OCI-LY7 (cell line): ENCODE measurements around the gene ELP1.

Source experiments
- EZH2phosphoT487 ChIP-seq: fragments of 200-600 bp; sonication (generic); IDR thresholded peaks from 2 replicates; pipeline ENCODE4 v1.6.1; 2018; ENCODE audit warnings: low read depth, borderline replicate concordance, mild to moderate bottlenecking, mixed run types, antibody characterized with exemption, low read length, moderate library complexity, mixed read lengths
- TF ChIP-seq, protein P1 (sequence below): fragments of 200-600 bp; sonication (generic); conservative IDR thresholded peaks from 2 replicates; pipeline ENCODE4 v1.5.1; 2014; ENCODE audit warnings: mild to moderate bottlenecking, antibody characterized with exemption, low read length, moderate library complexity, mixed read lengths

DNA sequence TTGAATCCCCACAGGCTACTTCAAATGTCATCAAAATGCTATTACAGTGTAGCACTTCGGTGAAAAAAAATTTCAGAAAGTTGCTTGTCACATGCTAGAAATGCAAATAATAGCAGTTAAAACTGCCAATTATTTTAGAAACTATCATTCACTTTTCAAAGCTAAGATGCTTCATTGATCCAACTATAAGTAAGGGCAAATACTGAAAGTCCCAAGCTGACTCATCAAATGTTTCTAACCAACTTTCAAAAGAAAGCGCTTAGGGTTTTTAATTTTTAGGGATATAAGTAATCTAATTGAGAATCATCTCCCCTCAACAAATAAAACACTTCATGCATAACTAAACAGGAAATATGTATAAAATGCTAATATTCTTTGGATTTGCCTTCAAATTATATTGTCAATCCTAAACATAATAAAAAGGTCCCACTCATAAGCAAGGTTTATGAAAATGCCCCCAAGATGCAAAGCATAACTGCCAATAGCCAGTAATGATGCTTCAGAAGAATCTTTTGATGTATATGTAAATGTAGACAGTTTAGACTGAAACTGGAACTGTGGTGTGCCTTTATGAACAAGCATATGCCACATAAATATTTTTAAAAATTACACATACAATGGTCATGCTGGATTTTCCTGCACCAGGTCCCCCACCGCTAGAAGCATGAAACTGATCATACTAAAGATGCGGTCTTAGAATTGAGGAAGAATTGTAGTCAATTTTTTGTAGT is 59.7 kb downstream of the ELP1 start:
- TF ChIP-seq, protein P1, sequence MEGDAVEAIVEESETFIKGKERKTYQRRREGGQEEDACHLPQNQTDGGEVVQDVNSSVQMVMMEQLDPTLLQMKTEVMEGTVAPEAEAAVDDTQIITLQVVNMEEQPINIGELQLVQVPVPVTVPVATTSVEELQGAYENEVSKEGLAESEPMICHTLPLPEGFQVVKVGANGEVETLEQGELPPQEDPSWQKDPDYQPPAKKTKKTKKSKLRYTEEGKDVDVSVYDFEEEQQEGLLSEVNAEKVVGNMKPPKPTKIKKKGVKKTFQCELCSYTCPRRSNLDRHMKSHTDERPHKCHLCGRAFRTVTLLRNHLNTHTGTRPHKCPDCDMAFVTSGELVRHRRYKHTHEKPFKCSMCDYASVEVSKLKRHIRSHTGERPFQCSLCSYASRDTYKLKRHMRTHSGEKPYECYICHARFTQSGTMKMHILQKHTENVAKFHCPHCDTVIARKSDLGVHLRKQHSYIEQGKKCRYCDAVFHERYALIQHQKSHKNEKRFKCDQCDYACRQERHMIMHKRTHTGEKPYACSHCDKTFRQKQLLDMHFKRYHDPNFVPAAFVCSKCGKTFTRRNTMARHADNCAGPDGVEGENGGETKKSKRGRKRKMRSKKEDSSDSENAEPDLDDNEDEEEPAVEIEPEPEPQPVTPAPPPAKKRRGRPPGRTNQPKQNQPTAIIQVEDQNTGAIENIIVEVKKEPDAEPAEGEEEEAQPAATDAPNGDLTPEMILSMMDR: no peak
- no peak for TF ChIP-seq EZH2phosphoT487
